HUDEP-2 (cell line): Measurements from ENCODE around the gene OTOR.
A peak's percentile ranks its signal among the peaks of the same experiment; 100 is the strongest.

Experiments used
- DNase-seq, 76 experiments: peaks; one replicate each; lab custom pipeline; 2025; ENCODE audit not compliant: unreplicated experiment in 76 of 76; lab: John Stamatoyannopoulos, UW

The OTOR gene

DNA sequence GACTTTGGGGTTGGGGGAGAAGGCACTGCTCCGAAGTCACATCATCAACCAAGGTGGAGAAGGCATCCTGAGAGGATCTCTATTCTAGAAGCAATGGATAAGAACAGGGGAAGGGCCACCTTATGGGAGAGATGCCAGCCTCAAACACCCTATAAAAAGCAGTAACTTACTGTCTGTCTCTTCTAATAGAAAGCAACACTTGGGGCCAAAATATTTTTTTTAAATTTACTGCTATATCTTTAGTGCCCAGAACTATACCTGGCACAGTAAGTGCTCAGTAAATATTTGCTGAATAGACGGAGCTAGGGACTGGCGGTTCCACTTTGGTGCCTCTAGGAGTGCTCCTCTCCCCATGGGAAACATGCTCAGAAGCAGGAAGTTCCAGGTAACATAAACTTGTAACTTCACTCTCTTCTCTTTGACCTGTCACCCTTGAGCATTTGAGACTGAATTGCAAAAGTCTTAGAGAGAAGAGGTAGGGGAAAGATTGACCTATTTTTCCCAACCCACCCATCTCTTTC lies 807 bp upstream of the OTOR start:
- DNase-seq: no peak

DNA sequence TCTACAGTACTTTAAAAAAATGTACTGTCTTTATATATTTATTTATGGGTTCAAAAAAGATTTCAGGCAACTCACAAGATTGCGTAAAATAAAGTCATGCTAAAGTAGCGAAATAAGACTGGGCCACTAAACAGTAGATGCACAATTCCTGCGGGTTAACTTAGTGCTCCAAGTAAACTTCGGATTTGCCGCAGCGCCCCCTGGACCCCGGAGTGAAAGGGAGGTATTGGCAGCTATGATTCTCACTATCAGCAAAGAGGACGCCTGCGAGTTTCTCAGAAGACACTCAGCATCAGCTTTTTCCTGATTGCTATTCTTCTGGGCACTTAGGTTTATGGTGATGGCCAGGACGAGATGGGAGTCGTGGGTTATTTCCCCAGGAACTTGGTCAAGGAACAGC lies 1.4 kb downstream of the OTOR start:
- no peak for DNase-seq

DNA sequence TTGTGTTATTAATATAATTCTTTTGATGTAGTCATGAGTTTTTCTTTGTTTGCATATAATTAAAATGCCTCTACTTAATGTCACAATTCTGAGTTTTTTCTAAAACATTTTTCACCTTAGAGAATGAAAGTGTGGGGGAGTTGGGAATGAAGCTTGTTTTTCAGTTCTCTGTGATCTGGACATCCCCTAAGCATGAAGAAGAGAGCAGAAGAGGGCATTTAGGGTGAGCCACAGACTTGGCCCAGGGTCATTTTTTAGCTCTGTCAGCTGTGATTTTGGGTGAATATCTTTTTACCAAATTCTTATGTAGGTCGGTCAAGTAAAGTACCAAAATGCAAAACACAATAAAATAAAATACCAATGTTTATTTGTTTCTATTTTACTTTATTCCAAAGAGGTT lies 3.9 kb downstream of the OTOR start:
- DNase-seq: no peak

DNA sequence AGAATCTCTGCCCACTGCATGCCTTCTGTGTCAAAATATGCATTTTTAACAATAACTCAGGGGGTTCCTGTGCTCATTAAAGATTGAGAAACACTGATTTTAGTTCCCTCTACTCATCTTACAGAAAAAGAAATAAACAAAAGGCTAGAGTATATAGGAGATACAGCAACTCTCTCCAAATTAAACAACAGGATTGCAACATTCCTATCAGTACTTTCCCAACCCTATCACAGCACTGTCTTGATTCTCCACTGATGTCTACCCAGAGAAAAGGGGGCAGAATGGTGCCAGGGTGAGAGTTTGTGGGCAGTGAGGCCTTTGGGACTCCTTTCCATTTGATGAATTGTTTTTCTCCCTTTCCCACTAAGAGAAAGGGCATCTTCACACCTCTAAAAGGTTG lies 4.7 kb downstream of the OTOR start:
- no peak for DNase-seq

DNA sequence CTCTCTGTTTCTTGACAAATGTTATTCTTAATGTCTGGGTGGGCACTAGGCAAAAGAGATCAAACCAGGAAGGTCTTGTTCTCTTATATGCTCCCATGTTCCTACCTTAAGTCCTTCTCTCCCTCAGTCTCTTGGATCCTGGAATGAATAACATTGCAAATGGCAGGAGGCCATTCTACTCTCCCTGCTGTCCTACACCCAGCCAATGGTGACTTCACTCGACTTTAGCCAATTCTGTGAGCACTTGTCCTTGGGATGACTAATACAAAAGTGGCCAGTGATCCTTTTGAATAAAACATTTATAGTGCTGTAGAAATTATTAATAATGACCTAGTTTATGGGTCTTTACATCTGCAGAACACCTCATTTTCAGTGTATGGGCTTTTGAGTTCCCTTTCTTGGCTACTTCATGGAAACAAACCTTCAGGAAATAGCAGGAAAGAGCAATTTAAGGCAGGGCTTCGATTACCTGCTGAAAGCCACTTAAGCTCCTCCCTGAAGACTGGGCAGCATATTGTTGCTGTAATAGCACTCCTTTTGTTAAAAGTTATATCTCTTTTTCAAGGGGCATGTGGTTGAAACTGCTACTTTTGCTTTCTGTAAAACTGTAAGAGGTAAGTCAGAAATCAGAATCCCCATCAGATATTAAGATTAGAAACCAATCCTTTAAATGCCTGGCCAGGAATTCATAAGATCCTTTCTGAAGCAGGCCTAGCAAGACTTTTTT lies 10.5 kb downstream of the OTOR start:
- no peak for DNase-seq

DNA sequence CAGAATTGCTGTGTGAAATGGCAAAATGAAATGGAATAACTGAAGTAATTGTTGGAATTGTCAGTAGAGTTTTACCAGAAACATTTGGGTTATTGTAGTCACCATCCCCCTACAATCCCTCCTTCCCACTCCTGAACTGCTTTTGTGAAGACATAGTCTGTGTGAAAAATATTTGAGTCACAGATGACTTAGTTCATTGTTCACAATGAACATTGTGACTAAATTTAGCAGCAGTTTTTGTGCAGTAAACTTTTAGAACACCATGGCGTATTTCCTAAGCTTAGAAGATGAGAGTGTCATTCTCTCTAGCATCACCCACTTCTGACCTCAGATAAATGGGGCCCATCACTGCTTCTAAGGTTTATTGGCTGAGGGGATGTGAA lies 11.0 kb downstream of the OTOR start:
- no peak for DNase-seq

DNA sequence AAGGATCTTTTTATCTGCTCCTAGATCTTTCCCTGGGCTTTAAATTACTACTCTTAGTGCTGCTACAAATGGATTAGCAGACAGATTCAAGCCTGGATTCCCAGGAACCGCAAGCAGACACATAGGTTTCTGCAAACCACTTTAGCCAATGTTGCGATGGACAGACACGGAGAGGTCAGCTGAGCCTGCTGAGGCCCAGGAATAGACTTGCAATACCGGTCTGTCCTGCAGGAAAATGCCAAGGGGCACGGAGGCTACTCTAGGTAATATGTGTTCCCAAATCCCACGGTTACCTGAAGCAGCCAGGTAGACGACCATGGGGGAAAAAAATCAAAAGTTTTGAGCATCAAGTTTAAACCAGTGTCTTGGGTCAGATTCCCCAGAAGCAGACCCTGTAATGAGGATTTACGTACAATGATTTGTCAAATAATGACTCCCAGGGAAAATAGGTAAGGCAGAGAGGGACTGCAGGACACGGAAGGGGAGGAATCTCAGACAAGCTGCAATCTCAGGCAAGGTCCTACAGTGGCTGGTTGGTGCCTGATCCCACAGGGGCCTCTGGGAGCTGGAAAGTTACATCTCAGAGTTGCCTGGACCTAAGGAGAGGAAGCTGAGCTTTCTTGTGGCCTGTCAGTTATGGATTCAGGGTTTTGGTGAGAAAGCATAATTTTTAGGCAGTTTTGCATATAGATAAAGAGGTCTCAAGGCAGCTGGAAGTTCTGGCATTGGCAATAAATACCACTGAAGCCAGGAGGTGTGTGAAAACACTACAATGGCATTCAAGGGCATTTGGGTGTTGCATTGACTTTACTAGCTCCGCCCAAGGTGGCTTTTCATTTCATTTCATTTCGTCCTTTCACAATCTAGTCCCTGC lies 12.5 kb downstream of the OTOR start:
- no peak for DNase-seq

DNA sequence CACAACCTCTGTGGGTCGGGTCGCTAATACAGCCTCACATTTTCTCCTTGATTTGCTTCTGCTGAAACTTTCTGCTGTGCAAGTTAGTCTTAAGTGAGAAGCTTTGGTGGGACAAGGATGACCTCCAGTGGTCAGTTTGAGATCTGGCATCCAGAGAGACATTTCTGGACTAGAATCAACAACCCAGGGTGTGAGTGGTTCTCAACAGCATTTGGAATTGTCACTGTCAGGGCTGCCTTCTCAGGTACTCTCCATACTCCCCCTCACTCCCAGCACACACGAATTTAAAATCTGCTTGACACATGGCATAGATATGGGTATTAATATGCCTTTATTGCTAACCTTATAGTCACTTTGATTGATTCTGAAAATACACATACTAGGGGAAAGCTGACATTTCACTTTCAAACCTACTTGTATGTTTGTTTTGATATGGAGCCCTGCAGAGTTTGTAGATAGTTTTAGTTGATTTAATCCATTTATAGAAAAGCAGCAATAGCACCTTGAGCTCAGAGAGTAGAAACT lies 13.2 kb downstream of the OTOR start:
- peak in 33 of 76 experiments; percentile 1 to 52 (median 13) for DNase-seq

DNA sequence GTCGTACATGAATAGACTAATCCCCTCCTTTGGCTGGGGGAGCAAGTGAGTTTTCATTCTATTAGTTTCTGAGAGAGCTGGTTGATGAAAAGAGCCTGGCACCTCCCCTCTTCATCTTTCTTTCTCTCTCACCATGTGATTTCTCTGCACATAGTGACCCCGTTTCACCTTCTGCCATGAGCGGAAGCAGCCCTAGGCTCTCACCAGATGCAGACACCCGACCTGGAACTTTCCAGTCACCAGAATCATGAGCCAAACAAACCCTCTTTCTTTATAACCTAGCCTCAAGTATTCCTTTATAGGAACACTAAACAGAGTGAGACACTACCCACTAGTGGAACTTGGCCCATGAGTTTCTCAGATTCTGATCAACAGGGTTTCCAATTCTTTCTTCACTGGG lies 16.4 kb downstream of the OTOR start:
- DNase-seq: no peak

DNA sequence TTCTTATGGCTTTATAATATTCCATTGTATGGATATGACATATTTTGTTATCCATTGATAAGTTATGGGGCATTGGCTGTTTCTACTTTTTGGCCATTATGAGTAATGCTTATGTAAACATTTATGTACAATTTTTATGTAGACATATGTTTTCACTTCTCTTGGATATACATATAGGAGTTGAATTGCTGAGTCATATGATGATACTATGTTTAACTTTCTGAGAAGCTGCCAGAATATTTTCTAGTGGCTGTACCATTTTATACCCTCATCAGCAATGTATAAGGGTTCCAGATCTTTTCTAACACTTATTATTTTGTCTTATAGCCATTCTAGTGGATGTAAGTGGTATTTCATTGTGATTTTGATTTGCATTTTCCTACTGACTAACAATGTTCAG lies 23.1 kb downstream of the OTOR start:
- no peak for DNase-seq

DNA sequence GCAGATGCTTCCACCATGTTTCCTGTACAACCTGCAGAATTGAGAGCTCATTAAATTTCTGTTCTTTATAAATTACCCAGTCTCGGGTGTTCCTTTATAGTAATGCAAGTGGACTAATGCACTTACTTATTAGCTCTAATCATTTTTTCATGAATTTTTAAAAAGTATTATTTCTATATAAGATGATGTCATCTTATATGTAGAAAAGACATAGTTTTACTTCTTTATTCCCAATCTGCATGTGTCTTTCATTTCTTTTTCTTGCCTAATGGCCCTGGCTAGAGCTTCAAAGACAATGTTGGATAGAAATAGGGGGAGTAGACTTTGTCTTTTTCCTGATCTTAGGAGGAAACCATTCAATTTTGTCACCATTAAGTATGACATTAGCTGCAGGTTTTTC lies 27.8 kb downstream of the OTOR start:
- no peak for DNase-seq

DNA sequence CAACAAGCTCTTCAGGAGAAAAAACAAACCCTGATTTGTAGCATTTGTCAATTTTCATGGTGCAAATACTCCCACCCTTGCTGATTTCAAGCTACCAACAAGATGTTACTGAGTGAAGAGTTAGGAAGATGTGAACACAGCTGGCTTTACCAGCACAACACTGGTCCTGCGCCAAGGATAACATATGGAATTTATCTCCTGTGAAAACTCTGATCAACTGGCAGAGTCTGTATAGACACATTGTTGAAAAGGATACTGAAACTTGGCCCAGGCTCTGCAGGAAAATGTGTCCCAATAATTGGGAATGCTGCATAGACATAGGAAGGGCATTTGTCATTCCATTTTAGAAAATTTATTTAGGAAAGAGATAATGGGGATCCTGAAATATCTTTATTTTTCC lies 29.0 kb downstream of the OTOR start:
- DNase-seq: no peak

DNA sequence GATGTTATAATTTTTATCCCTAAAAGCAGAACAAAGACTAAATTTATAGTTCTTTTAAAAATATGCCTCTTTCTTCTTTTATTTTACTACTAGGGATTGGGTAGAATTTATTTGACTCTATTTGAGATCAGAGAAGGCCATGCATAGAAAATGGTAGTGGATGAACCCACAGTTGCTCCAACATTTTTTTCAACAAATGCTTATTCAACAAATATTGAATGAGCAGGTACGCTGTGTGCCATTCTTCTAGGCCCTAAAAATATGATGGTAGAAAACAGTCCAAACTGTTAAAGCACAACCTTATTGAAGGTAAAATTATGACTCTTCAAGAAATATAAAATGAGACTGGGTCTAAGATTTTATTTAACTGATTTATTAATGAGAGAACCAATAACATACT lies 30.0 kb downstream of the OTOR start:
- no peak for DNase-seq

DNA sequence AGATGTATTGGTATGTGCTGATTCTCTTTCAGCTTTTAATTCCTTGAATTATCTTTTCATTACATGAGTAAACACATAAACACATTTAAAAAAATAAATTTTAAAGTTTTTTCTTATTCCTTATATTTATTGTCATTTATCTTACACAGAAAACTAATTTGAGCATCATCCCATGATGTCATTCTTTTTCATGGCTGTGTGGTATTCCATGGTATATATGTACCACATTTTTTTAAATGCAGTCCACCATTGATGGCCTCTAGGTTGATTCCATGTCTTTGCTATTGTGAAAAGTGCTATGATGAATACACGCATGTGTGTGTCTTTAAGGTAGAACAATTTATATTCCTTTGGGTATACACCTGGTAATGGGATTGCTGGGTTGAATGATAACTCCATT lies 33.3 kb downstream of the OTOR start:
- DNase-seq: no peak

DNA sequence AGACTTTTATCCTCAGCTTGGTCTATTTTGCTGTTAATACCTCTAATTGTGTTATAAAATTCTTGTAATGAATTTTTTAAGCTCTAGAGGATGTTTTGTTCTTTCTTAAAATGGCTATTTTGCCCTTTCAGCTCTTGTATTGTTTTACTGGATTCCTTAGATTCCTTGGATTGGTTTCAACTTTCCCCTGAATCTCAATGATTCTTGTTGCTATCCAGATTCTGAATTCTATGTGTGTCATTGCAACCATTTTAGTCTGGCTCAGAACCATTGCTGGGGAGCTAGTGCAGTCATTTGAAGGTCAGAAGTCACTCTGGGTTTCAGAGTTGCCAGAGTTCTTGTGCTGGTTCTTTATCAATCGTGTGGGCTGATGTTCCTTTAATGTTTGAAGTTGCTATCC lies 37.1 kb downstream of the OTOR start:
- no peak for DNase-seq
